Panc1 (cell line): ENCODE data around the gene MLST8. TPM values are rescaled to one million over a fixed set of nuclear protein-coding genes. Genes with fewer than 3 reads are reported as not detected.

Source experiments
- ATAC-seq: fragments of 200-7000 bp; cut with Tn5 transposase; 2 replicates; pipeline ENCODE4 v1.9.1; 2020; ENCODE audit warnings: mild to moderate bottlenecking, moderate library complexity
- BruUV-seq: library from RNA; stranded (reverse); fragments of 400-500 nt; replicated peaks from 2 replicates; lab custom pipeline; 2021; lab: Mats Ljungman, UMichigan
- CTCF ChIA-PET: fragments of 300-600 bp; sonication (Branson Sonifier 250); formaldehyde crosslinking; loops from one replicate; lab custom pipeline; 2022; ENCODE audit warnings: antibody characterized with exemption; lab: Charles Lee
- POLR2A ChIA-PET: fragments of 300-600 bp; sonication (Branson Sonifier 250); formaldehyde crosslinking; loops from one replicate; lab custom pipeline; 2022; ENCODE audit warnings: antibody characterized with exemption; lab: Charles Lee
- DNase-seq: peaks from one replicate; pipeline ENCODE4 v3.0.0-alpha.2; 2010; ENCODE audit warnings: low read depth, low spot score
- H3K27ac ChIP-seq: 2 replicates; pipeline ENCODE4 v1.5.1; 2011; ENCODE audit warnings: mild to moderate bottlenecking, low read length, inconsistent platforms
- H3K27me3 ChIP-seq: fragments of 200-500 bp; sonication (Bioruptor generic); 2 replicates; pipeline ENCODE4 v1.6.0; 2014; ENCODE audit warnings: low read length, inconsistent platforms; ENCODE audit not compliant: control insufficient read depth, insufficient read depth
- H3K36me3 ChIP-seq: fragments of 200-500 bp; sonication (Bioruptor generic); 2 replicates; pipeline ENCODE4 v1.5.1; 2014; ENCODE audit warnings: inconsistent platforms, mild to moderate bottlenecking, low read length, moderate library complexity; ENCODE audit not compliant: control insufficient read depth, insufficient read depth
- H3K4me1 ChIP-seq: 2 replicates; pipeline ENCODE4 v1.5.1; 2011; ENCODE audit warnings: inconsistent platforms, mild to moderate bottlenecking, low read length, moderate library complexity; ENCODE audit not compliant: control insufficient read depth, insufficient read depth
- H3K4me3 ChIP-seq, 2 experiments: 2 replicates each; pipeline ENCODE4 v1.5.1; 2011 to 2012; ENCODE audit warnings: low read depth in 2 of 2, low read length in 2 of 2, mild to moderate bottlenecking in 2 of 2, inconsistent platforms in 1 of 2, moderate library complexity in 1 of 2
- H3K9me3 ChIP-seq: fragments of 200-500 bp; sonication (Bioruptor generic); 2 replicates; pipeline ENCODE4 v1.5.1; 2014; ENCODE audit warnings: low read depth, mild to moderate bottlenecking, inconsistent platforms, low read length, moderate library complexity; ENCODE audit not compliant: control insufficient read depth, insufficient read depth
- CTCF ChIP-seq: fragments of 450-650 bp; IDR thresholded peaks from 2 replicates; pipeline ENCODE4 v1.5.1; 2017; ENCODE audit warnings: mild to moderate bottlenecking
- POLR2AphosphoS5 ChIP-seq: IDR thresholded peaks from 2 replicates; pipeline ENCODE4 v1.6.1; 2012; ENCODE audit warnings: mild to moderate bottlenecking, low read depth, low read length, moderate library complexity
- REST ChIP-seq, 2 experiments: IDR thresholded peaks; 2 replicates each; pipeline ENCODE4 v1.6.1; 2011 to 2012; ENCODE audit warnings: low read depth in 2 of 2, control low read depth in 1 of 2, low read length in 1 of 2, mild to moderate bottlenecking in 1 of 2, moderate library complexity in 1 of 2; ENCODE audit not compliant: insufficient read depth in 1 of 2
- SIN3A ChIP-seq: IDR thresholded peaks from 2 replicates; pipeline ENCODE4 v1.6.1; 2012; ENCODE audit warnings: low read depth, mild to moderate bottlenecking, low read length, moderate library complexity, borderline replicate concordance; ENCODE audit not compliant: insufficient read depth
- TCF7L2 ChIP-seq: IDR thresholded peaks from 2 replicates; pipeline ENCODE4 v1.6.1; 2011; ENCODE audit warnings: mild to moderate bottlenecking, low read depth, low read length, inconsistent platforms
- in situ Hi-C: cut with HindIII; loops from 2 replicates; pipeline ENCODE4 v1.10.0; 2016; ENCODE audit warnings: low sequenced_read_pairs, low pct_unique_long_range_greater_than_20kb
- intact Hi-C: fragments of 100-400 bp; cut with micrococcal nuclease; formaldehyde crosslinking; loops from one replicate; pipeline ENCODE4 v1.10.0; 2022; ENCODE audit not compliant: unreplicated experiment
- total RNA-seq: library from RNA; stranded (reverse); gene quantifications from one replicate; pipeline ENCODE4 v1.2.1, GENCODE V29; 2021; ENCODE audit not compliant: unreplicated experiment

The MLST8 gene
- total RNA-seq, 1 experiment from 2014 or later = 91.1 TPM

GRCh38 chr16:2195322-2196161 lies 9.7 kb upstream of the MLST8 start:
- ATAC-seq = peak; percentile 52
- H3K36me3 ChIP-seq = no peaks in the 10 kb centered on the region
- intact Hi-C loops = no loop called here
- in situ Hi-C loops = no loop called here
- H3K4me3 ChIP-seq = peak overlapping the region; percentile 30 to 33; a peak in 3 of 4 replicates
- ChIA-PET POLR2A (interaction anchor here (0.6 to 0.8 kb wide), 2 partner anchors 15 to 19 kb away, joined by 3 to 7 read pairs; no protein-coding TSS in a partner anchor), CTCF (interaction anchor here (0.6 to 0.7 kb wide), 2 partner anchors 30 to 55 kb away, joined by 3 to 5 read pairs; no protein-coding TSS in a partner anchor)
- no peaks in the 10 kb centered on the region for H3K27me3 ChIP-seq
- no peak overlapping the region for H3K27ac ChIP-seq
- H3K9me3 ChIP-seq = no peaks in the 10 kb centered on the region
- no peaks in the 10 kb centered on the region; the same call in none of the 2 replicates for H3K4me1 ChIP-seq
- TF ChIP-seq POLR2AphosphoS5 (no peak), SIN3A (no peak)
- BruUV-seq = no TSS peak
- DNase-seq = no peak

- POLR2A ChIA-PET = interaction anchor here (0.6 kb wide), 2 partner anchors 14 to 40 kb away, joined by 7 to 9 read pairs; no protein-coding TSS in a partner anchor
- DNase-seq (no peak), ATAC-seq (peak; percentile 63)
- no peak for TF ChIP-seq TCF7L2
- TF ChIP-seq POLR2AphosphoS5 = no peak
- TF ChIP-seq CTCF = no peak
- no peak for TF ChIP-seq SIN3A
- no peak for TF ChIP-seq REST (IDR thresholded peaks at IDR 0.05; ENCODE audit: insufficient read depth in 1 of 2, low read depth in 2 of 2, low read length in 1 of 2)
- H3K27me3 ChIP-seq = no peaks in the 10 kb centered on the region
- peak within 1 kb of the TSS; percentile 30 to 33; a peak in 3 of 4 replicates for H3K4me3 ChIP-seq
- CTCF ChIA-PET = no interaction called here
- H3K4me1 ChIP-seq = no peaks in the 10 kb centered on the region; the same call in none of the 2 replicates
- H3K27ac ChIP-seq = no peak within 1 kb of the TSS
- H3K9me3 ChIP-seq = no peaks in the 10 kb centered on the region
- intact Hi-C loops (no loop called here), in situ Hi-C loops (no loop called here)
- BruUV-seq = no TSS peak
- H3K36me3 ChIP-seq = no peaks in the 10 kb centered on the region
These were observed 8.9 kb upstream of the MLST8 start, which contains the start of gene CASKIN1 for GRCh38 chr16:2196162-2196980. Gene CASKIN1 (minus strand): TSS chr16:2196605. CDS start chr16:2196432, 173 bp downstream.
